Effector memory CD4-positive, alpha-beta T cell (primary cell): ENCODE results near the gene ACTN2.

Source experiments
- DNase-seq, 3 donors: peaks; one replicate each; pipeline ENCODE4 v3.0.0-alpha.2; 2020
- H3K27ac ChIP-seq: 2 replicates; pipeline ENCODE4 v1.7.0; 2013; ENCODE audit warnings: mild to moderate bottlenecking, low read length, moderate library complexity; ENCODE audit not compliant: insufficient read depth, poor library complexity, severe bottlenecking
- H3K27me3 ChIP-seq: replicated peaks from 2 replicates; pipeline ENCODE4 v1.7.0; 2013; ENCODE audit warnings: mild to moderate bottlenecking, low read length; ENCODE audit not compliant: insufficient read depth, control insufficient read depth, poor library complexity, severe bottlenecking
- H3K36me3 ChIP-seq: 2 replicates; pipeline ENCODE4 v1.7.0; 2013; ENCODE audit warnings: mild to moderate bottlenecking, low read length, moderate library complexity; ENCODE audit not compliant: control insufficient read depth, insufficient read depth
- H3K4me1 ChIP-seq: 2 replicates; pipeline ENCODE4 v1.7.0; 2013; ENCODE audit warnings: low read length, mild to moderate bottlenecking; ENCODE audit not compliant: control insufficient read depth, insufficient read depth, poor library complexity, severe bottlenecking
- H3K4me3 ChIP-seq: 2 replicates; pipeline ENCODE4 v1.7.0; 2013; ENCODE audit warnings: low read length, low read depth, mild to moderate bottlenecking; ENCODE audit not compliant: insufficient read depth, poor library complexity, severe bottlenecking
- H3K9me3 ChIP-seq: 2 replicates; pipeline ENCODE4 v1.7.0; 2013; ENCODE audit warnings: mild to moderate bottlenecking, low read length, moderate library complexity; ENCODE audit not compliant: control insufficient read depth

Gene ACTN2

GRCh38 chr1:236710328-236710892 lies 24.1 kb downstream of the ACTN2 start:
- no peaks in the 10 kb centered on the region for H3K9me3 ChIP-seq
- H3K27me3 ChIP-seq, result no peaks in the 10 kb centered on the region
- H3K4me3 ChIP-seq, result no peak overlapping the region
- no peaks in the 10 kb centered on the region for H3K4me1 ChIP-seq
- no peak for DNase-seq
- no peaks in the 10 kb centered on the region for H3K36me3 ChIP-seq
- H3K27ac ChIP-seq, result no peak overlapping the region

- no peaks in the 10 kb centered on the region for H3K27me3 ChIP-seq
- DNase-seq, result no peak
- no peaks in the 10 kb centered on the region for H3K4me1 ChIP-seq
- H3K36me3 ChIP-seq, result no peaks in the 10 kb centered on the region
- no peak overlapping the region for H3K4me3 ChIP-seq
- H3K27ac ChIP-seq, result no peak overlapping the region
- no peaks in the 10 kb centered on the region for H3K9me3 ChIP-seq
Measured at GRCh38 chr1:236716160-236716559, 29.9 kb downstream of the ACTN2 start.

- DNase-seq, result no peak
- Histone ChIP-seq H3K4me3 (no peak overlapping the region), H3K27me3 (no peaks in the 10 kb centered on the region), H3K4me1 (no peaks in the 10 kb centered on the region), H3K36me3 (no peaks in the 10 kb centered on the region), H3K27ac (no peak overlapping the region), H3K9me3 (no peaks in the 10 kb centered on the region)
Measured at GRCh38 chr1:236717811-236718210, 31.5 kb downstream of the ACTN2 start.

- Histone ChIP-seq H3K27me3 (no peaks in the 10 kb centered on the region), H3K4me3 (no peak overlapping the region), H3K9me3 (no peaks in the 10 kb centered on the region), H3K4me1 (no peaks in the 10 kb centered on the region), H3K27ac (no peak overlapping the region), H3K36me3 (no peaks in the 10 kb centered on the region)
- no peak for DNase-seq
Measured at GRCh38 chr1:236718328-236718727, 32.0 kb downstream of the ACTN2 start.

GRCh38 chr1:236720206-236720605 lies 33.9 kb downstream of the ACTN2 start:
- no peak overlapping the region for H3K27ac ChIP-seq
- no peaks in the 10 kb centered on the region for H3K4me1 ChIP-seq
- H3K4me3 ChIP-seq, result no peak overlapping the region
- no peaks in the 10 kb centered on the region for H3K9me3 ChIP-seq
- H3K36me3 ChIP-seq, result no peaks in the 10 kb centered on the region
- no peak for DNase-seq
- no peaks in the 10 kb centered on the region for H3K27me3 ChIP-seq

GRCh38 chr1:236720611-236721010 lies 34.3 kb downstream of the ACTN2 start:
- no peak overlapping the region for H3K4me3 ChIP-seq
- no peaks in the 10 kb centered on the region for H3K9me3 ChIP-seq
- no peak for DNase-seq
- H3K4me1 ChIP-seq, result no peaks in the 10 kb centered on the region
- no peak overlapping the region for H3K27ac ChIP-seq
- no peaks in the 10 kb centered on the region for H3K27me3 ChIP-seq
- H3K36me3 ChIP-seq, result no peaks in the 10 kb centered on the region

- no peaks in the 10 kb centered on the region for H3K36me3 ChIP-seq
- H3K27ac ChIP-seq, result no peak overlapping the region
Measured at GRCh38 chr1:236724049-236724448, 37.8 kb downstream of the ACTN2 start.

GRCh38 chr1:236724506-236724905 lies 38.2 kb downstream of the ACTN2 start:
- H3K27ac ChIP-seq, result no peak overlapping the region
- H3K27me3 ChIP-seq, result no peaks in the 10 kb centered on the region
- H3K4me1 ChIP-seq, result no peaks in the 10 kb centered on the region
- DNase-seq, result no peak
- H3K4me3 ChIP-seq, result no peak overlapping the region
- no peaks in the 10 kb centered on the region for H3K9me3 ChIP-seq
- H3K36me3 ChIP-seq, result no peaks in the 10 kb centered on the region

More at GRCh38 chr1:236724049-236724448, 37.8 kb downstream of the ACTN2 start:
- Histone ChIP-seq H3K4me1 (no peaks in the 10 kb centered on the region), H3K27me3 (no peaks in the 10 kb centered on the region), H3K9me3 (no peaks in the 10 kb centered on the region), H3K4me3 (no peak overlapping the region)
- no peak for DNase-seq

- no peaks in the 10 kb centered on the region for H3K4me1 ChIP-seq
- no peaks in the 10 kb centered on the region for H3K9me3 ChIP-seq
- no peak for DNase-seq
- H3K36me3 ChIP-seq, result no peaks in the 10 kb centered on the region
- H3K27ac ChIP-seq, result no peak overlapping the region
- H3K4me3 ChIP-seq, result no peak overlapping the region
- H3K27me3 ChIP-seq, result no peaks in the 10 kb centered on the region
Measured at GRCh38 chr1:236725668-236726067, 39.4 kb downstream of the ACTN2 start.

- DNase-seq, result no peak
- Histone ChIP-seq H3K27ac (no peak overlapping the region), H3K4me3 (no peak overlapping the region), H3K36me3 (no peaks in the 10 kb centered on the region), H3K27me3 (no peaks in the 10 kb centered on the region), H3K4me1 (no peaks in the 10 kb centered on the region), H3K9me3 (no peaks in the 10 kb centered on the region)
Measured at GRCh38 chr1:236727521-236727920, 41.2 kb downstream of the ACTN2 start.
